ENCODE measurements around the gene DEFB125. TPM values are rescaled to one million over a fixed set of nuclear protein-coding genes. Genes with fewer than 3 reads are reported as not detected.
"Not testable (repeated sequence)": the region's sequence is repeated elsewhere in the genome, so short reads cannot be mapped to it uniquely, and the experiment has no call there.

The DEFB125 gene
- total and polyA plus RNA-seq, 12 donors, result not detected

DNA sequence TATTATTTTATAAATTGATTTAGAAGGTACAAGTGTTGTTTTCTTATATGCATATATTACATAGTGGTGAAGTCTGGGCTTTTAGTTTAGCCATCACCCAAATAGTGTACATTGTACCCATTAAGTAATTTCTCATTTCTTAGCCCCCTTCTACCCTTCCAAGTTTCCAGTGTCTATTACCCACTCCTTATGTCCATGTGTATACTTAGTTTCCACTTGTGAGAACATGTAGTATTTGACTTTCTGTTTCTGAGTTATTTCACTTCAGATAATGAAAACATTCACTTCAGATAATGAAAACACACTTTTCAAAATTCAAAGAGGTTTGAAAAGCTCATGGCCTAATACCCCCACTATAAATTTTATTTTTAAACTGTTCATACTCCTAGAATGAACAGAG lies 14.5 kb downstream of the DEFB125 start:
- intact Hi-C loops (cut with DNase I), result no loop called here
- no peak for TF ChIP-seq POLR2A (IDR thresholded peaks at IDR 0.05)
- TF ChIP-seq, protein P1, sequence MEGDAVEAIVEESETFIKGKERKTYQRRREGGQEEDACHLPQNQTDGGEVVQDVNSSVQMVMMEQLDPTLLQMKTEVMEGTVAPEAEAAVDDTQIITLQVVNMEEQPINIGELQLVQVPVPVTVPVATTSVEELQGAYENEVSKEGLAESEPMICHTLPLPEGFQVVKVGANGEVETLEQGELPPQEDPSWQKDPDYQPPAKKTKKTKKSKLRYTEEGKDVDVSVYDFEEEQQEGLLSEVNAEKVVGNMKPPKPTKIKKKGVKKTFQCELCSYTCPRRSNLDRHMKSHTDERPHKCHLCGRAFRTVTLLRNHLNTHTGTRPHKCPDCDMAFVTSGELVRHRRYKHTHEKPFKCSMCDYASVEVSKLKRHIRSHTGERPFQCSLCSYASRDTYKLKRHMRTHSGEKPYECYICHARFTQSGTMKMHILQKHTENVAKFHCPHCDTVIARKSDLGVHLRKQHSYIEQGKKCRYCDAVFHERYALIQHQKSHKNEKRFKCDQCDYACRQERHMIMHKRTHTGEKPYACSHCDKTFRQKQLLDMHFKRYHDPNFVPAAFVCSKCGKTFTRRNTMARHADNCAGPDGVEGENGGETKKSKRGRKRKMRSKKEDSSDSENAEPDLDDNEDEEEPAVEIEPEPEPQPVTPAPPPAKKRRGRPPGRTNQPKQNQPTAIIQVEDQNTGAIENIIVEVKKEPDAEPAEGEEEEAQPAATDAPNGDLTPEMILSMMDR (IDR thresholded peaks at IDR 0.05), result no peak
- Histone ChIP-seq H3K4me3 (no peak overlapping the region), H3K36me3 (replicated peaks in 1 of 2) (no peaks in the 10 kb centered on the region), H3K27ac (no peak overlapping the region), H3K27me3 (peaks cover 9% of the 10 kb centered on the region), H3K4me1 (replicated peaks in 1 of 2) (no peaks in the 10 kb centered on the region), H3K9me3 (replicated peaks in 1 of 3) (no peaks in the 10 kb centered on the region)
- DNase-seq, result no peak

GRCh38 chr20:103456-103855 lies 16.0 kb downstream of the DEFB125 start:
- intact Hi-C loops (cut with DNase I), result no loop called here
- Histone ChIP-seq H3K9me3 (replicated peaks in 1 of 3) (no peaks in the 10 kb centered on the region), H3K36me3 (replicated peaks in 1 of 2) (no peaks in the 10 kb centered on the region), H3K27me3 (peaks cover 9% of the 10 kb centered on the region), H3K4me1 (replicated peaks in 1 of 2) (no peaks in the 10 kb centered on the region), H3K4me3 (no peak overlapping the region), H3K27ac (no peak overlapping the region)
- TF ChIP-seq POLR2A (IDR thresholded peaks at IDR 0.05), result no peak
- TF ChIP-seq, protein P1 (IDR thresholded peaks at IDR 0.05), result no peak
- DNase-seq, result no peak
- WGBS, 4 donors, result 20 to 88% (median 72%) methylated on average over 1 to 5 of the region's 5 CpGs

DNA sequence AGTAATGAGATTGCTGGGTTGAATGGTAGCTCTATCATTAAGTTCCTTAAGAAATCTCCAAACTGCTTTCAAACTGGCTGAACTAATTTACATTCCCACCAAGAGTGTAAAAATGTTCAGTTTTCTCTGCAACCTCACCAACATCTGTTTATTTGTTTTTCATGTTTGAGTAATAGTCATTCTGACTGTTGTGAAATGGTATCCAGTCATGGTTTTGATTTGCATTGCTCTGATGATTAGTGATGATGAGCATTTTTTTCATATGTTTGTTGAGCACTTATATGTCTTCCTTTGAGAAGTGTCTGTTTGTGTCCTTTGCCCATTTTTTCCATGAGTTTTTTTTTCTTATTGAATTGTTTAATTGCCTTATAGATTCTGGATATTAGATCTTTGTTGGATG lies 24.9 kb downstream of the DEFB125 start:
- Histone ChIP-seq H3K27ac (no peak overlapping the region), H3K27me3 (peaks cover 11% of the 10 kb centered on the region), H3K9me3 (replicated peaks in 1 of 3) (no peaks in the 10 kb centered on the region), H3K4me1 (replicated peaks in 1 of 2) (no peaks in the 10 kb centered on the region), H3K4me3 (no peak overlapping the region), H3K36me3 (replicated peaks in 1 of 2) (no peaks in the 10 kb centered on the region)
- TF ChIP-seq, protein P1 (IDR thresholded peaks at IDR 0.05), result no peak
- no peak for TF ChIP-seq POLR2A (IDR thresholded peaks at IDR 0.05)
- intact Hi-C loops (cut with DNase I), result no loop called here
- DNase-seq, result no peak

- TF ChIP-seq, protein P1 (IDR thresholded peaks at IDR 0.05), result no peak
- TF ChIP-seq POLR2A (IDR thresholded peaks at IDR 0.05), result no peak
- H3K9me3 ChIP-seq (replicated peaks in 1 of 3), result no peaks in the 10 kb centered on the region
- no peak for DNase-seq
- H3K27ac ChIP-seq, result no peak overlapping the region
- intact Hi-C loops (cut with DNase I), result no loop called here
- H3K4me3 ChIP-seq, result no peak overlapping the region
- H3K27me3 ChIP-seq, result peaks cover 23% of the 10 kb centered on the region
- H3K36me3 ChIP-seq (replicated peaks in 1 of 2), result no peaks in the 10 kb centered on the region
- no peaks in the 10 kb centered on the region for H3K4me1 ChIP-seq (replicated peaks in 1 of 2)
These were observed 30.0 kb downstream of the DEFB125 start for GRCh38 chr20:117518-117917.

GRCh38 chr20:129786-130323 lies 42.4 kb downstream of the DEFB125 start:
- DNase-seq; H3K4me1 ChIP-seq (replicated peaks in 1 of 2); H3K27me3 ChIP-seq; H3K9me3 ChIP-seq (replicated peaks in 1 of 3); H3K4me3 ChIP-seq; H3K27ac ChIP-seq; H3K36me3 ChIP-seq (replicated peaks in 1 of 2); intact Hi-C loops (cut with DNase I): not testable (repeated sequence)
- WGBS, 4 donors, result 84 to 91% (median 89%) methylated on average over 22 to 28 of the region's 28 CpGs

Data from adrenal gland (tissue), 12 donors.